GM23338 (cell line): ENCODE results near the gene MORC1. TPM values are rescaled to one million over a fixed set of nuclear protein-coding genes. Genes with fewer than 3 reads are reported as not detected.
"Not testable (repeated sequence)": the region's sequence is repeated elsewhere in the genome, so short reads cannot be mapped to it uniquely, and the experiment has no call there.

Source experiments
- ATAC-seq: fragments of 200-7000 bp; cut with Tn5 transposase; 3 replicates; pipeline ENCODE4 v1.9.1; 2020
- DNase-seq: peaks from one replicate; pipeline ENCODE4 v3.0.0-alpha.2; 2015; ENCODE audit warnings: low spot score
- H2AFZ ChIP-seq: fragments of 200-600 bp; sonication (generic); 2 replicates; pipeline ENCODE4 v1.8.0; 2016; ENCODE audit warnings: antibody characterized with exemption, mild to moderate bottlenecking, moderate library complexity
- H3F3A ChIP-seq: fragments of 200-600 bp; sonication (generic); replicated peaks from 2 replicates; pipeline ENCODE4 v1.8.0; 2017; ENCODE audit warnings: antibody characterized with exemption, mixed run types, low read depth
- H3K27ac ChIP-seq: fragments of 200-600 bp; sonication (generic); 2 replicates; pipeline ENCODE4 v1.6.1; 2016; ENCODE audit warnings: low read depth
- H3K27me3 ChIP-seq: fragments of 200-600 bp; sonication (generic); 2 replicates; pipeline ENCODE4 v1.8.0; 2016; ENCODE audit warnings: mild to moderate bottlenecking, mixed run types, moderate library complexity; ENCODE audit not compliant: insufficient read depth
- H3K36me3 ChIP-seq: fragments of 200-600 bp; sonication (generic); 2 replicates; pipeline ENCODE4 v1.8.0; 2016; ENCODE audit warnings: mild to moderate bottlenecking; ENCODE audit not compliant: insufficient read depth
- H3K4me1 ChIP-seq: fragments of 200-600 bp; sonication (generic); 2 replicates; pipeline ENCODE4 v1.8.0; 2016; ENCODE audit warnings: mild to moderate bottlenecking, moderate library complexity; ENCODE audit not compliant: insufficient read depth
- H3K4me2 ChIP-seq: fragments of 200-600 bp; sonication (generic); 2 replicates; pipeline ENCODE4 v1.7.1; 2017; ENCODE audit warnings: mixed run types
- H3K4me3 ChIP-seq: fragments of 200-600 bp; sonication (generic); 2 replicates; pipeline ENCODE4 v1.6.1; 2016; ENCODE audit warnings: mixed run types
- H3K79me2 ChIP-seq: fragments of 200-600 bp; sonication (generic); replicated peaks from 2 replicates; pipeline ENCODE4 v1.8.0; 2017; ENCODE audit warnings: mild to moderate bottlenecking; ENCODE audit not compliant: insufficient read depth
- H3K9me2 ChIP-seq: fragments of 200-600 bp; sonication (generic); 2 replicates; pipeline ENCODE4 v1.8.0; 2017; ENCODE audit not compliant: insufficient read depth
- H4K20me1 ChIP-seq: fragments of 200-600 bp; sonication (generic); replicated peaks from 2 replicates; pipeline ENCODE4 v1.8.0; 2017; ENCODE audit warnings: mild to moderate bottlenecking; ENCODE audit not compliant: insufficient read depth
- H3K27ac Mint-ChIP-seq: 2 replicates; pipeline ENCODE4 v1.8.0; 2020; ENCODE audit warnings: inconsistent platforms, mild to moderate bottlenecking, moderate library complexity, mixed read lengths
- H3K27me3 Mint-ChIP-seq: 3 replicates; pipeline ENCODE4 v1.8.0; 2022; ENCODE audit warnings: low read depth, mild to moderate bottlenecking, moderate library complexity, mixed read lengths, inconsistent platforms; ENCODE audit not compliant: insufficient read depth, poor library complexity
- H3K36me3 Mint-ChIP-seq: 3 replicates; pipeline ENCODE4 v1.8.0; 2021; ENCODE audit warnings: low read depth, mild to moderate bottlenecking, inconsistent platforms, moderate library complexity, mixed read lengths
- H3K4me1 Mint-ChIP-seq: 3 replicates; pipeline ENCODE4 v1.8.0; 2020; ENCODE audit warnings: mild to moderate bottlenecking, inconsistent platforms, mixed read lengths
- H3K4me3 Mint-ChIP-seq: 3 replicates; pipeline ENCODE4 v1.8.0; 2021; ENCODE audit warnings: moderate library complexity, mild to moderate bottlenecking, inconsistent platforms, mixed read lengths
- H3K9me3 Mint-ChIP-seq: 3 replicates; pipeline ENCODE4 v1.8.0; 2020; ENCODE audit warnings: moderate library complexity, mild to moderate bottlenecking, inconsistent platforms, mixed read lengths
- EZH2phosphoT487 ChIP-seq: fragments of 200-600 bp; sonication (generic); IDR thresholded peaks from one replicate; pipeline ENCODE4 v1.8.1; 2018; ENCODE audit warnings: antibody characterized with exemption; ENCODE audit not compliant: unreplicated experiment
- JUNB ChIP-seq: IDR thresholded peaks from one replicate; pipeline ENCODE4 v1.6.1; 2016; ENCODE audit warnings: antibody characterized with exemption; ENCODE audit not compliant: unreplicated experiment
- NANOG ChIP-seq: IDR thresholded peaks from 2 replicates; pipeline ENCODE4 v1.6.1; 2016; ENCODE audit warnings: antibody characterized with exemption, borderline replicate concordance
- POLR2AphosphoS5 ChIP-seq: IDR thresholded peaks from 2 replicates; pipeline ENCODE4 v1.6.1; 2016; ENCODE audit warnings: antibody characterized with exemption, low read depth
- REST ChIP-seq: IDR thresholded peaks from one replicate; pipeline ENCODE4 v1.6.1; 2018; ENCODE audit warnings: antibody characterized with exemption; ENCODE audit not compliant: unreplicated experiment
- STAT1 ChIP-seq: IDR thresholded peaks from one replicate; pipeline ENCODE4 v1.6.1; 2016; ENCODE audit warnings: antibody characterized with exemption; ENCODE audit not compliant: unreplicated experiment
- ZNF114 ChIP-seq: fragments of 250-450 bp; sonication (Bioruptor Pico); IDR thresholded peaks from 2 replicates; pipeline ENCODE4 v1.5.0; 2020; ENCODE audit warnings: mild to moderate bottlenecking, moderate library complexity
- ZNF331 ChIP-seq: fragments of 250-450 bp; sonication (Bioruptor Pico); IDR thresholded peaks from 2 replicates; pipeline ENCODE4 v1.5.0; 2020; ENCODE audit warnings: low read depth, mild to moderate bottlenecking, moderate library complexity
- polyA plus RNA-seq: library from polyadenylated mRNA; unstranded; fragments of >200 nt; fragmentation: Nextera tagmentation; extraction: Ambion mirVana; gene quantifications from 2 replicates; pipeline ENCODE4 v1.2.1, GENCODE V29; 2016
- total RNA-seq: library from RNA; depleted of rRNA; stranded (reverse); fragments of >200 nt; shearing (Covaris generic); gene quantifications from 2 replicates; pipeline ENCODE4 v1.2.3, GENCODE V29; 2014

MORC1 gene
- total and polyA plus RNA-seq, 2 experiments from 2014 or later, result not detected

- H3K9me3 Mint-ChIP-seq, ATAC-seq, H3K9me2 ChIP-seq, H3K27ac ChIP-seq, H3K27me3 ChIP-seq, DNase-seq, H3K27ac Mint-ChIP-seq, H3F3A ChIP-seq, H4K20me1 ChIP-seq, H3K4me1 Mint-ChIP-seq, H3K79me2 ChIP-seq, H2AFZ ChIP-seq, H3K4me2 ChIP-seq, H3K27me3 Mint-ChIP-seq, H3K4me3 ChIP-seq, H3K4me1 ChIP-seq, H3K36me3 ChIP-seq, H3K4me3 Mint-ChIP-seq, H3K36me3 Mint-ChIP-seq: not testable (repeated sequence)
These were observed 15.5 kb upstream of the MORC1 start for GRCh38 chr3:109133474-109133816.

- DNase-seq (no peak), ATAC-seq (no peak)
- Histone ChIP-seq H2AFZ (no peak overlapping the region), H3K79me2 (no peaks in the 10 kb centered on the region), H4K20me1 (no peaks in the 10 kb centered on the region), H3K4me1 (no peaks in the 10 kb centered on the region), H3K36me3 (peaks cover 6% of the 10 kb centered on the region; the same call in 1 of the 2 replicates), H3K9me2 (peaks cover 5% of the 10 kb centered on the region; the same call in 1 of the 2 replicates), H3K4me3 (no peak overlapping the region), H3K27ac (no peak overlapping the region), H3K27me3 (no peaks in the 10 kb centered on the region), H3F3A (no peaks in the 10 kb centered on the region), H3K4me2 (no peak overlapping the region)
- TF ChIP-seq EZH2phosphoT487 (no peak), NANOG (no peak)
- no peaks in the 10 kb centered on the region for H3K4me1 Mint-ChIP-seq
- peaks cover 3% of the 10 kb centered on the region; the same call in 1 of the 3 replicates for H3K9me3 Mint-ChIP-seq
- peaks cover 2% of the 10 kb centered on the region; the same call in 1 of the 3 replicates for H3K36me3 Mint-ChIP-seq
- H3K27me3 Mint-ChIP-seq, result no peaks in the 10 kb centered on the region
- no peak overlapping the region for H3K27ac Mint-ChIP-seq
- no peak overlapping the region for H3K4me3 Mint-ChIP-seq
These were observed 15.0 kb upstream of the MORC1 start for GRCh38 chr3:109132801-109133473.

- Histone ChIP-seq H3K4me1 (no peaks in the 10 kb centered on the region), H3K4me3 (no peak overlapping the region), H3K27ac (no peak overlapping the region), H3K36me3 (peaks cover 6% of the 10 kb centered on the region; the same call in 1 of the 2 replicates), H3K4me2 (no peak overlapping the region), H4K20me1 (no peaks in the 10 kb centered on the region), H3F3A (no peaks in the 10 kb centered on the region), H3K9me2 (peaks cover 5% of the 10 kb centered on the region; the same call in 1 of the 2 replicates), H3K27me3 (no peaks in the 10 kb centered on the region), H2AFZ (no peak overlapping the region), H3K79me2 (no peaks in the 10 kb centered on the region)
- Mint-ChIP-seq H3K36me3 (peaks cover 2% of the 10 kb centered on the region; the same call in 1 of the 3 replicates), H3K27ac (no peak overlapping the region), H3K9me3 (peaks cover 3% of the 10 kb centered on the region; the same call in 1 of the 3 replicates), H3K27me3 (no peaks in the 10 kb centered on the region), H3K4me1 (no peaks in the 10 kb centered on the region), H3K4me3 (no peak overlapping the region)
- no peak for DNase-seq
- no peak for ATAC-seq
- TF ChIP-seq ZNF331 (CRISPR knock-in tag) (no peak), REST (no peak), JUNB (no peak), POLR2AphosphoS5 (no peak), ZNF114 (CRISPR knock-in tag) (no peak), STAT1 (no peak), NANOG (no peak), EZH2phosphoT487 (no peak)
These were observed 13.3 kb upstream of the MORC1 start for GRCh38 chr3:109131276-109131675.
